ENCODE results near the gene FGF14. TPM values are rescaled to one million over a fixed set of nuclear protein-coding genes. Genes with fewer than 3 reads are reported as not detected.

The FGF14 gene
- total and polyA plus RNA-seq, 2 experiments from 2014 or later = 0.73 TPM; not detected in 1

GRCh38 chr13:101982903-101983302, 418.9 kb downstream of the FGF14 start:
- TF ChIP-seq EZH2 (IDR thresholded peaks at IDR 0.05; ENCODE audit: borderline replicate concordance) (no peak), CTCF (IDR thresholded peaks at IDR 0.05; ENCODE audit: poor library complexity) (no peak), EZH2phosphoT487 (IDR thresholded peaks at IDR 0.05; ENCODE audit: low read depth, severe bottlenecking, unreplicated experiment) (no peak)
- Histone ChIP-seq H3K4me2 (no peak overlapping the region), H3K9me3 (ENCODE audit: low read depth) (no peaks in the 10 kb centered on the region), H3K36me3 (replicated peaks; ENCODE audit: insufficient read depth, low read depth) (no peaks in the 10 kb centered on the region), H3K4me3 (no peak overlapping the region), H3K9me2 (replicated peaks; ENCODE audit: insufficient read depth) (no peaks in the 10 kb centered on the region), H3K27ac (no peak overlapping the region), H3K79me2 (no peaks in the 10 kb centered on the region), H4K20me1 (ENCODE audit: insufficient read depth, poor library complexity, severe bottlenecking) (no peaks in the 10 kb centered on the region), H2AFZ (no peak overlapping the region), H3K4me1 (ENCODE audit: insufficient read depth) (no peaks in the 10 kb centered on the region), H3K27me3 (no peaks in the 10 kb centered on the region)
- DNase-seq (ENCODE audit: low spot score) = no peak

GRCh38 chr13:101979825-101980224, 422.0 kb downstream of the FGF14 start:
- H3K9me3 ChIP-seq (ENCODE audit: low read depth) = no peaks in the 10 kb centered on the region
- no peaks in the 10 kb centered on the region for H3K9me2 ChIP-seq (replicated peaks; ENCODE audit: insufficient read depth)
- no peaks in the 10 kb centered on the region for H3K36me3 ChIP-seq (replicated peaks; ENCODE audit: insufficient read depth, low read depth)
- WGBS (ENCODE audit: low lambda C conversion rate, missing lambda C conversion rate) = 40% methylated on average over 3 of the region's 3 CpGs
- no peak overlapping the region for H3K4me3 ChIP-seq
- no peaks in the 10 kb centered on the region for H4K20me1 ChIP-seq (ENCODE audit: insufficient read depth, poor library complexity, severe bottlenecking)
- H3K4me1 ChIP-seq (ENCODE audit: insufficient read depth) = no peaks in the 10 kb centered on the region
- H3K79me2 ChIP-seq = no peaks in the 10 kb centered on the region
- no peak overlapping the region for H3K27ac ChIP-seq
- H3K4me2 ChIP-seq = no peak overlapping the region
- no peak for TF ChIP-seq EZH2 (IDR thresholded peaks at IDR 0.05; ENCODE audit: borderline replicate concordance)
- TF ChIP-seq EZH2phosphoT487 (IDR thresholded peaks at IDR 0.05; ENCODE audit: low read depth, severe bottlenecking, unreplicated experiment) = no peak
- TF ChIP-seq CTCF (IDR thresholded peaks at IDR 0.05; ENCODE audit: poor library complexity) = no peak
- no peak overlapping the region for H2AFZ ChIP-seq
- DNase-seq (ENCODE audit: low spot score) = peak; percentile 15
- H3K27me3 ChIP-seq = no peaks in the 10 kb centered on the region

GRCh38 chr13:101978552-101979315, 423.1 kb downstream of the FGF14 start:
- Histone ChIP-seq H2AFZ (no peak overlapping the region), H3K27ac (no peak overlapping the region), H3K4me1 (ENCODE audit: insufficient read depth) (no peaks in the 10 kb centered on the region), H4K20me1 (ENCODE audit: insufficient read depth, poor library complexity, severe bottlenecking) (no peaks in the 10 kb centered on the region), H3K27me3 (no peaks in the 10 kb centered on the region), H3K4me3 (no peak overlapping the region), H3K4me2 (no peak overlapping the region), H3K9me2 (replicated peaks; ENCODE audit: insufficient read depth) (no peaks in the 10 kb centered on the region), H3K79me2 (no peaks in the 10 kb centered on the region), H3K9me3 (ENCODE audit: low read depth) (no peaks in the 10 kb centered on the region), H3K36me3 (replicated peaks; ENCODE audit: insufficient read depth, low read depth) (no peaks in the 10 kb centered on the region)
- no peak for DNase-seq (ENCODE audit: low spot score)
- TF ChIP-seq EZH2phosphoT487 (IDR thresholded peaks at IDR 0.05; ENCODE audit: low read depth, severe bottlenecking, unreplicated experiment) = no peak
- TF ChIP-seq EZH2 (IDR thresholded peaks at IDR 0.05; ENCODE audit: borderline replicate concordance) = no peak
- no peak for TF ChIP-seq CTCF (IDR thresholded peaks at IDR 0.05; ENCODE audit: poor library complexity)
- 59% methylated on average over 5 of the region's 5 CpGs for WGBS (ENCODE audit: low lambda C conversion rate, missing lambda C conversion rate)
